ENCODE measurements around the gene NCR2. TPM values are rescaled to one million over a fixed set of nuclear protein-coding genes. Genes with fewer than 3 reads are reported as not detected.

Gene NCR2
- total RNA-seq, 1 experiment from 2014 or later: not detected

DNA sequence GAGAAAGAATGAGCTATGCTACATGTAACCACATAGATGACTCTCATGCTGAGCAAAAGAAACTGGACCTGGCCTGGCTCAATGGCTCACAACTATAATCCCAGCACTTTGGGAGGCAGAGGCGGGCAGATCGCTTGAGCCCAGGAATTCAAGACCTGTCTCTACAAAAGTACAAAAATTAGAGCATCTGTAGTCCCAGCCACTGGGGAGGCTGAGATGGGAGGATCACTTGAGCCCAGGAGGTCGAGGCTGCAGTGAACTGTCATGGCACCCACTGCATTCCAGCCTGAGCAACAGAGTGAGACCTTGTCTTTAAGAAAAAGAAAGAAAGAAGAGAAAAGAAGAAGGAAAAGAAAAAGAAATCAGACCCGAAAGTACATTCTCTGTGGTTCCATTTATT is 41.7 kb downstream of the NCR2 start:
- H3K9me3 Mint-ChIP-seq (ENCODE audit: unreplicated experiment): no peaks in the 10 kb centered on the region
- BruUV-seq (replicated peaks): no TSS peak
- H3K4me1 Mint-ChIP-seq (ENCODE audit: insufficient read depth, unreplicated experiment): no peaks in the 10 kb centered on the region

DNA sequence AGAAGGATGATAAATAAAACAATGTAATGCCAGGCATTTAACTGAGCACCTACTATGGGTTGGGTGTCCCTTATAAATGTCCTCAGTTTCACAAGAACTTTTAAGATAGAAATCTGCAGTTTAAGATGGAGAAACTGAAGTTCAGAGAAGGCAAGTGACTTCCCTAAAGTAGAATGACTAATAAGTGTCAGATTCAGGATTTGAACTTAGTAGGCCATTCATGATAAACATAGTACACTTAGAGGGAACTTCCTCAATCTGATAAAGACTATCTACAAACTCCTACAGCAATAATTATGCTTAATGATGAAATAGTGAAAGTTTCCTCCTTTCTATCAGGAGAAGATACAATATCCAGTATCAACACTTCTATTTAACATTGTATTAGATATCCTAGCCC is 43.9 kb downstream of the NCR2 start:
- DNase-seq (ENCODE audit: unreplicated experiment): no peak
- peaks cover 4% of the 10 kb centered on the region for H3K36me3 Mint-ChIP-seq (ENCODE audit: insufficient read depth, unreplicated experiment)
- no peak overlapping the region for H3K27ac Mint-ChIP-seq (ENCODE audit: low read depth, unreplicated experiment)
- H3K4me1 Mint-ChIP-seq (ENCODE audit: insufficient read depth, unreplicated experiment): no peaks in the 10 kb centered on the region
- H3K9me3 Mint-ChIP-seq (ENCODE audit: unreplicated experiment): no peaks in the 10 kb centered on the region
- H3K27me3 Mint-ChIP-seq (ENCODE audit: insufficient read depth, unreplicated experiment): peaks cover 51% of the 10 kb centered on the region
- H3K4me3 Mint-ChIP-seq (ENCODE audit: unreplicated experiment): no peak overlapping the region
- no TSS peak for BruUV-seq (replicated peaks)
- ChIA-PET POLR2A (no interaction called here), CTCF (interaction anchor here (0.6 to 2.9 kb wide), 2 partner anchors 11 to 1876 kb away, joined by 3 to 15 read pairs; no protein-coding TSS in a partner anchor)
- intact Hi-C loops (cut with micrococcal nuclease): no loop called here
- TF ChIP-seq, protein P1, sequence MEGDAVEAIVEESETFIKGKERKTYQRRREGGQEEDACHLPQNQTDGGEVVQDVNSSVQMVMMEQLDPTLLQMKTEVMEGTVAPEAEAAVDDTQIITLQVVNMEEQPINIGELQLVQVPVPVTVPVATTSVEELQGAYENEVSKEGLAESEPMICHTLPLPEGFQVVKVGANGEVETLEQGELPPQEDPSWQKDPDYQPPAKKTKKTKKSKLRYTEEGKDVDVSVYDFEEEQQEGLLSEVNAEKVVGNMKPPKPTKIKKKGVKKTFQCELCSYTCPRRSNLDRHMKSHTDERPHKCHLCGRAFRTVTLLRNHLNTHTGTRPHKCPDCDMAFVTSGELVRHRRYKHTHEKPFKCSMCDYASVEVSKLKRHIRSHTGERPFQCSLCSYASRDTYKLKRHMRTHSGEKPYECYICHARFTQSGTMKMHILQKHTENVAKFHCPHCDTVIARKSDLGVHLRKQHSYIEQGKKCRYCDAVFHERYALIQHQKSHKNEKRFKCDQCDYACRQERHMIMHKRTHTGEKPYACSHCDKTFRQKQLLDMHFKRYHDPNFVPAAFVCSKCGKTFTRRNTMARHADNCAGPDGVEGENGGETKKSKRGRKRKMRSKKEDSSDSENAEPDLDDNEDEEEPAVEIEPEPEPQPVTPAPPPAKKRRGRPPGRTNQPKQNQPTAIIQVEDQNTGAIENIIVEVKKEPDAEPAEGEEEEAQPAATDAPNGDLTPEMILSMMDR (IDR thresholded peaks at IDR 0.05; ENCODE audit: unreplicated experiment): no peak

More for the DNA sequence above, 41.7 kb downstream of the NCR2 start:
- DNase-seq (ENCODE audit: unreplicated experiment): no peak
- ChIA-PET POLR2A (no interaction called here), CTCF (interaction anchor here (0.6 to 2.9 kb wide), 3 partner anchors 9 to 248 kb away, joined by 3 to 15 read pairs (median 4); no protein-coding TSS in a partner anchor)
- TF ChIP-seq, protein P1 (IDR thresholded peaks at IDR 0.05; ENCODE audit: unreplicated experiment): no peak
- Mint-ChIP-seq H3K36me3 (ENCODE audit: insufficient read depth, unreplicated experiment) (peaks cover 4% of the 10 kb centered on the region), H3K27ac (ENCODE audit: low read depth, unreplicated experiment) (no peak overlapping the region), H3K27me3 (ENCODE audit: insufficient read depth, unreplicated experiment) (peaks cover 57% of the 10 kb centered on the region), H3K4me3 (ENCODE audit: unreplicated experiment) (no peak overlapping the region)
- intact Hi-C loops (cut with micrococcal nuclease): no loop called here

DNA sequence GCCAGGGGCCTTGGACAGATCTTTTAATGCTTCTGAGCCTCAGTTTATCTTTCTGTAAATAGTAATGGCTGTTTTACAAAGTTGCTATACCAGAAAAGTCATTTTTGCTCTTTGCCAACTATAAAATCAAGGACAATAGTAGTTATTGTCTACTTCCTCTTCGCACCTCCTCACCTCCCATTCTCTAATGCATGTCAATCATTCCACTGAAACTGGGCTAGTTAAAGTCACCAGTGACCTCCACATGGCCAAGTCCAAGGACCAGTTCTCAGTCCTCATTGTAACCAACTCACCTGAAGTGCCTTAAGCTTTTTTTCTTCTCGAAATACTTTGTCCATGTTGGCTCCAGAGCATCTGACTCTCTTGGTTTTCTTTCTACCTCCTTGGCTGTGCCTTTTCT is 51.2 kb downstream of the NCR2 start:
- Mint-ChIP-seq H3K27me3 (ENCODE audit: insufficient read depth, unreplicated experiment) (no peaks in the 10 kb centered on the region), H3K36me3 (ENCODE audit: insufficient read depth, unreplicated experiment) (peaks cover 2% of the 10 kb centered on the region), H3K4me1 (ENCODE audit: insufficient read depth, unreplicated experiment) (no peaks in the 10 kb centered on the region), H3K27ac (ENCODE audit: low read depth, unreplicated experiment) (no peak overlapping the region), H3K9me3 (ENCODE audit: unreplicated experiment) (no peaks in the 10 kb centered on the region), H3K4me3 (ENCODE audit: unreplicated experiment) (no peak overlapping the region)
- ChIA-PET POLR2A (no interaction called here), CTCF (no interaction called here)
- no TSS peak for BruUV-seq (replicated peaks)
- TF ChIP-seq, protein P1 (IDR thresholded peaks at IDR 0.05; ENCODE audit: unreplicated experiment): no peak
- intact Hi-C loops (cut with micrococcal nuclease): no loop called here
- DNase-seq (ENCODE audit: unreplicated experiment): no peak

DNA sequence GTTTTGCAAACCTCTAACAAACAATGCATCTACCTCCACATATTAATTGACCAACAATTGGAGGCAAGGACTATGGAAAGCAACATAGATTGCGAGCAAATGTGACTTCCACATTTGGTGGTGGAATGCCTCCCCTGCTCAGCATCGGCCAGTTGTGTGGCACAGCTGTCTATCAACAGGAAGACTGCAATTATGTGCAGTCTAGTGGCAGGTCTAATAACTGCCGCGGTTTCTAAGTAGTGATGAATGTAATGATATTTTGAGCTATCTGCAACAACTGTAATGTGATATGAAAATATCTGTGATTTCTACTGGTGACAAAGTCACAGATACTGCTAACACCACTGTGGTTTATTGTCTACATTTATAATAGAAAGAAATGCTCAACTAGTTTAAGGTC is 56.8 kb downstream of the NCR2 start:
- DNase-seq (ENCODE audit: unreplicated experiment): no peak
- H3K4me1 Mint-ChIP-seq (ENCODE audit: insufficient read depth, unreplicated experiment): no peaks in the 10 kb centered on the region
- intact Hi-C loops (cut with micrococcal nuclease): no loop called here
- H3K27ac Mint-ChIP-seq (ENCODE audit: low read depth, unreplicated experiment): no peak overlapping the region
- peaks cover 19% of the 10 kb centered on the region for H3K27me3 Mint-ChIP-seq (ENCODE audit: insufficient read depth, unreplicated experiment)
- no peaks in the 10 kb centered on the region for H3K9me3 Mint-ChIP-seq (ENCODE audit: unreplicated experiment)
- no peak overlapping the region for H3K4me3 Mint-ChIP-seq (ENCODE audit: unreplicated experiment)
- POLR2A ChIA-PET: no interaction called here
- CTCF ChIA-PET: interaction anchor here (0.6 to 7.3 kb wide), 3 partner anchors 23 to 211 kb away, joined by 3 to 32 read pairs (median 4); no protein-coding TSS in a partner anchor
- no peaks in the 10 kb centered on the region for H3K36me3 Mint-ChIP-seq (ENCODE audit: insufficient read depth, unreplicated experiment)
- TF ChIP-seq, protein P1 (IDR thresholded peaks at IDR 0.05; ENCODE audit: unreplicated experiment): no peak
- no TSS peak for BruUV-seq (replicated peaks)

Measured in MCF 10A (cell line).